ENCODE data around the gene MAN1B1. TPM values are rescaled to one million over a fixed set of nuclear protein-coding genes. Genes with fewer than 3 reads are reported as not detected.

Gene MAN1B1
- total RNA-seq, 1 experiment from 2014 or later: 57.2 TPM

GRCh38 chr9:137048655-137049543 is 37.9 kb upstream of the MAN1B1 start:
- ChIA-PET CTCF (interaction anchor here (0.7 to 2.0 kb wide), 3 partner anchors 15 to 66 kb away, joined by 3 to 13 read pairs (median 4); partner anchors contain the start of gene DPP7), POLR2A (no interaction called here)
- no peaks in the 10 kb centered on the region for H3K9me3 ChIP-seq (ENCODE audit: control insufficient read depth, insufficient read depth, low read depth, low read length)
- intact Hi-C loops (cut with micrococcal nuclease; ENCODE audit: unreplicated experiment) (no loop called here), in situ Hi-C loops (cut with HindIII; ENCODE audit: low pct_unique_long_range_greater_than_20kb, low sequenced_read_pairs) (no loop called here)
- no TSS peak for BruUV-seq (replicated peaks)
- ATAC-seq: no peak
- no peaks in the 10 kb centered on the region for H3K36me3 ChIP-seq (ENCODE audit: control insufficient read depth, insufficient read depth, low read length)
- TF ChIP-seq POLR2AphosphoS5 (IDR thresholded peaks at IDR 0.05; ENCODE audit: low read depth, low read length): no peak
- TF ChIP-seq SIN3A (IDR thresholded peaks at IDR 0.05; ENCODE audit: borderline replicate concordance, insufficient read depth, low read depth, low read length): no peak
- no peak for TF ChIP-seq REST (IDR thresholded peaks at IDR 0.05; ENCODE audit: insufficient read depth in 1 of 2, low read depth in 2 of 2, low read length in 1 of 2)
- TF ChIP-seq CTCF (IDR thresholded peaks at IDR 0.05): no peak
- TF ChIP-seq TCF7L2 (IDR thresholded peaks at IDR 0.05; ENCODE audit: low read depth, low read length): no peak
- DNase-seq (ENCODE audit: low read depth, low spot score): no peak
- no peak overlapping the region for H3K4me3 ChIP-seq (ENCODE audit: low read depth in 2 of 2, low read length in 2 of 2)
- no peaks in the 10 kb centered on the region for H3K27me3 ChIP-seq (ENCODE audit: control insufficient read depth, insufficient read depth, low read length)
- H3K4me1 ChIP-seq (ENCODE audit: control insufficient read depth, insufficient read depth, low read length): peaks cover 10% of the 10 kb centered on the region; the same call in 1 of the 2 replicates
- no peak overlapping the region for H3K27ac ChIP-seq (ENCODE audit: low read length)

GRCh38 chr9:137049544-137050449 is 37.0 kb upstream of the MAN1B1 start:
- ChIA-PET POLR2A (no interaction called here), CTCF (interaction anchor here (0.7 to 2.0 kb wide), 3 partner anchors 14 to 65 kb away, joined by 3 to 13 read pairs (median 4); partner anchors contain the start of gene DPP7)
- intact Hi-C loops (cut with micrococcal nuclease; ENCODE audit: unreplicated experiment): no loop called here
- in situ Hi-C loops (cut with HindIII; ENCODE audit: low pct_unique_long_range_greater_than_20kb, low sequenced_read_pairs): no loop called here
- Histone ChIP-seq H3K27me3 (ENCODE audit: control insufficient read depth, insufficient read depth, low read length) (no peaks in the 10 kb centered on the region), H3K4me1 (ENCODE audit: control insufficient read depth, insufficient read depth, low read length) (peaks cover 4% of the 10 kb centered on the region; the same call in 1 of the 2 replicates), H3K27ac (ENCODE audit: low read length) (no peak overlapping the region), H3K36me3 (ENCODE audit: control insufficient read depth, insufficient read depth, low read length) (no peaks in the 10 kb centered on the region), H3K9me3 (ENCODE audit: control insufficient read depth, insufficient read depth, low read depth, low read length) (no peaks in the 10 kb centered on the region), H3K4me3 (ENCODE audit: low read depth in 2 of 2, low read length in 2 of 2) (no peak overlapping the region)
- TF ChIP-seq TCF7L2 (IDR thresholded peaks at IDR 0.05; ENCODE audit: low read depth, low read length) (no peak), CTCF (IDR thresholded peaks at IDR 0.05) (no peak; the same call in 1 of the 2 replicates)
- DNase-seq (ENCODE audit: low read depth, low spot score): no peak
- ATAC-seq: peak; percentile 52; the same call in 1 of the 2 replicates
- no TSS peak for BruUV-seq (replicated peaks)
